K562 treated with DMSO at 1 percent for 48 hours (cell line): Measurements from ENCODE around the gene ZDHHC18. TPM values are rescaled to one million over a fixed set of nuclear protein-coding genes. Genes with fewer than 3 reads are reported as not detected.

Source experiments
- total RNA-seq: library from RNA; unstranded; fragments of 300-600 nt; gene quantifications from 2 replicates; pipeline ENCODE4 v1.2.3, GENCODE V29; 2022; ENCODE audit warnings: low replicate concordance; ENCODE audit errors: extremely low read depth

Gene ZDHHC18
- 70.7 TPM in 1 of 2 replicates, not detected in the other for total RNA-seq

GRCh38 chr1:26826261-26827105, at the start of gene ZDHHC18:
Gene ZDHHC18 (plus strand): TSS chr1:26826688. CDS start chr1:26826805, 117 bp downstream.

GRCh38 chr1:26787706-26788514, 38.6 kb upstream of the ZDHHC18 start, which contains the start of gene PIGV:
Gene PIGV (plus strand): TSS chr1:26787950. CDS start chr1:26790816, 2,866 bp downstream.

GRCh38 chr1:26862781-26863684, 36.5 kb downstream of the ZDHHC18 start, which contains the start of gene SFN:
Gene SFN (plus strand): TSS chr1:26863149. CDS start chr1:26863213, 64 bp downstream.

GRCh38 chr1:26889551-26890466, 63.3 kb downstream of the ZDHHC18 start, which contains the start of gene GPN2:
Gene GPN2 (minus strand): TSS chr1:26890283. CDS start chr1:26890096, 187 bp downstream.

GRCh38 chr1:26900001-26900814, 73.7 kb downstream of the ZDHHC18 start, which contains the start of gene GPATCH3:
Gene GPATCH3 (minus strand): TSS chr1:26900467. CDS start chr1:26900442, 25 bp downstream.

Other genes starting within 250 kb of the ZDHHC18 start
- not detected in 2 replicates for gene ARID1A, start 130.7 kb upstream of the ZDHHC18 start, total RNA-seq
- gene PIGV, start 38.7 kb upstream of the ZDHHC18 start, total RNA-seq: not detected in 2 replicates
- gene SFN, start 36.5 kb downstream of the ZDHHC18 start, total RNA-seq: not detected in 2 replicates
- gene GPN2, start 63.6 kb downstream of the ZDHHC18 start, total RNA-seq: not detected in 2 replicates
- gene GPATCH3, start 73.8 kb downstream of the ZDHHC18 start, total RNA-seq: not detected in 2 replicates
- gene NR0B2, start 87.3 kb downstream of the ZDHHC18 start, total RNA-seq: not detected in 2 replicates
- gene NUDC, start 95.1 kb downstream of the ZDHHC18 start, total RNA-seq: not detected in 2 replicates
- gene KDF1, start 133.8 kb downstream of the ZDHHC18 start, total RNA-seq: not detected in 2 replicates
- gene TRNP1, start 167.0 kb downstream of the ZDHHC18 start, total RNA-seq: not detected in 2 replicates
- gene TENT5B, start 186.2 kb downstream of the ZDHHC18 start, total RNA-seq: not detected in 2 replicates